GM18520 (cell line): ENCODE results near the gene DAO.
"Not testable (repeated sequence)": the region's sequence is repeated elsewhere in the genome, so short reads cannot be mapped to it uniquely, and the experiment has no call there.

Experiments
- ATAC-seq: cut with Tn5 transposase; IDR thresholded peaks from one replicate; pipeline ENCODE4 v1.9.1; 2021; ENCODE audit not compliant: unreplicated experiment

Gene DAO

DNA sequence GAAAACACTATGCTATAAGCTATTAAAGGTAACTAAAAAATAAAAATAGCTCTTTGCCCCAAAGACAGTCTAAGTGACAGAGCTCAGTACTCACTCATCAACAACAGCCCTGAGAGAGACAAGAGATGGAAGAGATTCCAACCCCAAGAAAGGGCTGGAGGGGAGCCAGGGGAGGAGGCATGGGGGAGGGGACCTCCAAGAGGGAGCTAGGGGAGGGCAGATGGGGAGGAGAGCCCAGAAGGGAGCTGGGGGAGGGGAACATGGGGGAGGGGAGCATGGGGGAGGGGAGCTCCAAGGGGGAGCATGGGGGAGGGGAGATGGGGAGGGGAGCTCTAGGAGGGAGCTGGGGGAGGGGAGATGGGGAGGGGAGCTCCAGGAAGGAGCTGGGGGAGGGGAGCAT, 30.2 kb upstream of the DAO start:
- no peak for ATAC-seq

DNA sequence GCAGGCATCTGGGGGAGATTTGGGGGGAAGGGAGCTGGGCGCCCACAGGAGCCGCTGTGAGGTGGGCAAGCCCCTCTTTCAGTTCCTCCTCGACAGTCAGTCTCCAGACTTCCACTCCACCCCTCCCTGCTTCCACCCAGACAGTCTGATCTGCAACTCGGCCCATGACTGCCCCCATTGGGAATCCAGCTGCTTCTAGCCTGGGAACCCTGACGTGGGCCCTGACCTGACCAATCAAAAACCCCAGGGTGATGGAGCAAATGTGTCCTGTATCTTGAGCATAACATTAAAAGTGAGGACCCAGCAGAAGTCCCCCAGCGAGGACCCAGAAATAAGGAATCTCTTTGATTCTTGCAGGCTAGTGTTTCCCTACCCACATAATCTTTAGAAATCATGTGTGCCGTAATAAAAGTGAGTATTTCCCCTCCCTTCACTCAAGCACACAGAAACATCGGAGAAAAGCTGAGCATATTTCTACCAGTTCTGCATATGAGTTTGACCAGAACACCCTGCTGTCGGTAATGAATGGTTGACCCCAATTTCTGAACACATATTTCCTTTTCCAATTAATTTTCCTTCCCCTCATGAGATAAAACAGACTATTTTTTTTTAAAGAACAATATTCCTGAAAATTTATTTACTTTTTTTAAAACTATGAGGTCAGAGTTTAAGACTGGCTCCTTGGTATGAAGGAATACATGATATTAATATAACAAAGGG, 28.9 kb upstream of the DAO start:
- ATAC-seq: no peak

DNA sequence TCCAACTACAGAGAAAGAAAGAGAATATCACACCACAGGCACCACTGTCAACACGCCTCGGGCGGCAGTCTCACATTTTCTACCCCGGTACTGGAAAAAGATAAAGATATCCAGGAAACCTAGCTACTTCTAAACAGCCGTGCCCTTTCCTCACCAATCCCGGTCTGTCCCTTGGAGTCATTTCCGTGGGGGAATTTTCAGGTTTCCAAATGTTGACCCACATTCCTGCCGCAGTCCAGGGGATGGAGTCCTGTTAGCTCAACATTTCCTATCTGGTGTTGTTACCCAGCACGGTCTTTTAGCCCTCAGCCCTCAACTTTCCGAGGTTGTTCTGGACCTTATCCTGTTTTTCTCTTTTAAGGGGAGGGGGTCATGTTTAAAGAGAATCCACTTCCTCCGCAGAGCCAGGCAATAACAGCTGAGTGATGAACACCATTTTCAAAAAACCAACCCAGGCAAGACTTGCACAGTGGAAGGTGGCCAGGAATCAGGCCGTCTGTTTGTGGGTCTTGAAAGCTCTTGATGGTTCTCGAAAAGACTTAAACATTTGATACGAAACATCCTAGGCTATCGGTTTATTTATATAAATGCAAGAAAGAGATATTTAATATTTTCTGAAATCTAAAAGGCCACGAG, 27.1 kb upstream of the DAO start:
- ATAC-seq: no peak

DNA sequence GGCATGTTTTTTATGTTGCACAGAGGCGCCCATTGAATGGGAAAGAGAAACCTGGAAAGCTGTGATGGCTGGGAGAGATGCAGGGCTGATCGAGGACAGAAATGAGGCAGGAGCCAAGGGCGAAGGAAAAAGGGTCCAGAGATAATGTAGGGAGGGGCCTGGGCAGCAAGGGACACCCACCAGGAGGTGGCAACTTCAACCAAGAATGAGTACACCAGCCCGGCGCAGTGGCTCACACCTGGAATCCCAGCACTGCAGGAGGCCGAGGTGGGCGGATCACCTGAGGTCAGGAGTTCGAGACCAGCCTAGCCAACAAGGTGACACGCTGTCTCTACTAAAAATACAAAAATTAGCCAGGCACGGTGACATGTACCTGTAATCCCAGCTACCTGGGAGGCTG, 26.5 kb upstream of the DAO start:
- ATAC-seq: no peak

DNA sequence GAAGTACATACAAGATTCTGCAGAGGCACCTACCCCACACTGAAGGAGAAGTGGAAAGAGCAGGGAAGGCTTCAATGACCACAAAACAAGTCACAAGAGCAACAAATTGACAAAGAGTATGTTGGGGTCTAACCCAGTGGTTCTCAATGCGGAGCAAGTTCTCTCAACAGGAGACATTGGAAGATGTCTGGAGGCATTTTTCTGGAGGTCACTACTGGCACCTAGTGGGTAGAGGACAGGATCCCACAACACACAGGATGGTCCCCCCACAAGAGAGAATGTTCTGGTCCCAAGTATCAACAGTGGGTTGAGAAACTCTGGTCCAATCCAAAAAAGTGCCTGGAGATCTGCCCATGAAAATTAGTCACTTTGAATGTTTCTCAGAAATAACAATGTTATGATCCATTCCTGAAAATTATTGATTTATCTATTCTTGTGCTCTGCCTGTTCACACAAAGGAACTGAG, 25.9 kb upstream of the DAO start:
- no peak for ATAC-seq

DNA sequence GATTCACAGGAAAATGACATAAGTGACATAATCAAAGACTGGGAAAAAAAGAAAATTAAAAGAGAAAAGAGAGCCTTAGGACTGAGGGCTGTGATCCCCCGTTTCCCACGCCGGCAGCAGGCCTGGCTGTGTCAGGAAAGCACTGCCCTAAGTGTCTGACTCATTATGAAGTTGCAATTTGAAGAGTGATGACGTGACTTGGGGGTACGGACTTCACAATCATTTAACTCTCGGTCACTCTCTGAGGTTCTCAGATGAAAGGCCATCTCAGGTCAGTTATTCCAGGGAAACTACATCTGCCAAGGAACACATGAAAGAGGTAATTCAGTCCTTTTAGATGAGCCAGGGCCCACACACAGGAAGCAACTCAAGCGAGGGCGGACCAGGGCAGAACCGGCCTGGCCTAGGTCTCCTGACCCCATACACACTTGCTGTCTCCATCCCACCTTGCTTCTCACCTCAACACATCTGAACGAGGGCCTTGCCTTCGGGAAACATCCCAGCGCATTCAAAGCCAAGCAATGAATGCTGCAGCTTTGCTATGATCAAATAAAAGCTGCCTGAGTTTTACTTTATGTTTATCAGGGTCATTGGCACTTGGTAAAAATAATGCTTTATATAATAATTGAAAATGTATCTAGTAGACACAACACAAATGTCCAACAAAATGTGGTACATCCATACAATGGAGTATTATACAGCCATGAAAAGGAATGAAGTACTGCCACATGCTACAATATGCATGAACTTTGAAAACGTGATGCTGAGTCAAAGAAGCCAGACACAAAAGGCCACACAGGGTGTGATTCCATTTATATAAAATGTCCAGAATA, 25.2 kb upstream of the DAO start:
- ATAC-seq: peak; percentile 23

DNA sequence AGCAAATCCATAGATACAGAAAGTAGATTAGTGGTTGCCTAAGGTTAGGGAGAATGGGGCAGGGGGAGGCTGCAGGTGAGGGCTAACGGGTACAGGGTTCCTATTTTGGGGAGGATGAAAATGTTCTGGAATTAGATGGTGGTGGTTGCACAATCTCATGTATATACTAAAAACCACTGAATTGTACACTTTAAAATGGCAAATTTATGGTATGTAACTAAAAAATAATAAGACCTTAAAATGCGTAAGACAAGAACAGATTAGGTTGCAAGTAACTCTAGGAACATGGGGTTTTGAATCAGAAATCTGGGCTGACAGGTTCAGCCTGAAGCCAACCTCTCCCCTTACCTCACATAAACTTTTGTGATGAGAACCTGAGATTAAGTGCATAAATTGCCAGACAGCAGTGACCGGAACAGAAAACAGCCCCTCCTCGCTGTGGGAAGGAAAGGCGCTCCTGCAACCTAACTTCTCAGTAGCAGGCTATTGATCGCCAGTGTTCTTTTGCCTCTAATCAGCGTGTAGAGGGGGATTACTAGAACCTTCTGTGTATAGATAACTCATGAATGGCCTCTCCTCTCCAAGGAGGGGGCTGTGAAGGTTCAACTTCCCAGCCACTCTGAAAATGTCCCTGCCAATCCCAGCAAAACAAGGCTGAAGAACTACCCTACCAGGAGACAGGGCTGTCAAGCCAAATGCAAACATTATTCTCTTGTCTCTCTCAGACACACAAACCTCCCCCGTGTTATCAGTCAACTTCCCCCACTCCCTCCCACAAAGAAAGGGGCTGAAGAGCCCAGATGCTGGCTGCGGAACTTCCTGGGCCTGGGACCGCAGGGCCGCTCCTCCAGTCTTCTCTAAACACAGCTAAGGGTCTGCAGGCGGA, 24.4 kb upstream of the DAO start:
- ATAC-seq: no peak

DNA sequence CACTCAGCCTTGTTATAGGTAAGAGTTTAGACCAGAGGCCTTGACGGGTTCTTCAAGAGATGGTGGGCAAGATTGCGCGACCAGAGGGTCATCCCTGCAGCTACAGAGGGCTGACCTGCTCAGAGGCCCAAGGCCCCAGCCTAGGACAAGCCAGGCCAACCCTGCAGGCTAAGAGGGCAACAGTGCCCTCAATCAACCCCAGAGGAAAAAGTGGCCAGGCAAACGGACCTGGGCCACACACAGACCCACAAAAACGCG, 23.8 kb upstream of the DAO start:
- no peak for ATAC-seq

DNA sequence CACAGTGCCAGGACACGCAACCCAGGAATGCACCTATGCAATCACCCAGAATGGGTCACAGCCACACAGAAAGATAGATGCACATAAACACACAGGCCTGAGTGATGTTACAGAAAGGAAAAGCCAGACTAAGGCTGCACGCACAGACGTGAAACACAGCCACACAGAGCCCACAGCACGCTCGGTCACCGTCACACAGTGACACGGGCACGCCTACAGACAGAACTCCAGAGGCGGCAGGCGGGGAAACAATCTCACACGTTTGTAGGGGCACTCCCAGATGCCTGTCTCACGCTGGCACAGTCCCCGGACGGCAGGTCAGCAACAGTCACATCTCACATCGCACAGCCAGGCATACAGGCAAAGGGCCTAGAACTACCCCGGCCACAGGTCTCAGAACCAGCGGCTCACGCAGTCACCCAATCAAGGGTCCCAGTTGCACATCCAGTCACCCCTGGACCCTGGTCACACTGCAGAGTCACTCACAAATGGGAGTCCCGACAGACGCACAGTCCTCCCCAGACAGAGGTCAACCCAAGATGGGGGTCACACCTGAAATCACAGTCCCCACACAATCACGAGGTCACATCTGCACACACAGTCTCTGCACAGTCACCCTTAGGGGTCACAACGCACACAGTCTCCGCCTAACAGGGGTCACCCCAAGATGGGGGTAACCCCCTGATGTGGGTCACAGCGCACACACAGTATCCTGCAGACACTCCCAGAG, 23.3 kb upstream of the DAO start:
- peak; percentile 10 for ATAC-seq

DNA sequence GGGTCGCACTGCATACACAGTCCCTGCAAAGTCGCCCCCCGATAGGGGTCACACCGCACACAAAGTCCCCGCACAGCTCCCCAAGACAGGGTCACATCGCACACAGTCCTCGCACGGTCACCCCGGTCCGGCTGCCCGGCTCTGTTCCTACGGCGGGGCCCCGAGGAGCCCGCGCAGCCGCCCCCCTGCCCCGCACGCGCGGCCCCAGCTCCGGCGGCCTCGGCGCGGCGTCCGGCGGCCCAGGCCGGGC, 22.8 kb upstream of the DAO start:
- ATAC-seq: peak; percentile 6

DNA sequence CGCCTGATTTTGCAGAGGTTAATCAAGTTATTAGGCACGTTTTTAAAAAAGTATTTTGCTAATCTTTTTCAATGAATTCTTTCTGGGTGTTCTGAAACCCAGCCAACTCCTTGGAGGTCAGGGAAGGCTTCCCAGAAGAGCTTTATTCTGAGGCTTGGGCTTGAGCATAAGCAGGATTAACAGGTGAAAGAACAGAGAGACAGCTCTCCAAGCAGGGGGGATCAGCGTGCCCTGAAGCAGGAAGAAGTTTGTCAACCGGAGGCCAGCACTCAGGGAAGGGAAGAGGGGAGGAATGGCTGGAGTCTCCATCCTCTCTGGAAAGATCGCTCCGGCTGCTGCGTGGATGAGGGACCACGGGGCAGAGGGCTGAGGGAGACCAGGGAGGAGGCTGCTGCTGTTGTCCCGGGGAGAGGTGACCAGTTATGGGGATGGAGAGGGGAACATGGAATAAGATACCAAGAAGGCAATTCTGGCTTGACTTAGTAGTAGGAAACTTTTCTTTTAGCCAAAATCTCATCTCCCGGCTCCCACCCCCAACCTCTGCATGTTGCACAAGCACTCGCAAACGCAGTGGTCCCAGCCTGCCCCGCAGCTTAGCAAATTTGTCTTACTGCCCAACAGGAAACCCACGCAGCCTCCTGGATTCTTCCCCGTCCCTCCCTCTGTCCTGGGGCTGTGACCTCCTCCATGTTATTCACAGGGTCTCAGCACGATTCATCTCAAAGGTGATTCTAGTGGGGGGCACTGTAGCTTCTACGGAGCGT, 21.4 kb upstream of the DAO start:
- ATAC-seq: no peak

DNA sequence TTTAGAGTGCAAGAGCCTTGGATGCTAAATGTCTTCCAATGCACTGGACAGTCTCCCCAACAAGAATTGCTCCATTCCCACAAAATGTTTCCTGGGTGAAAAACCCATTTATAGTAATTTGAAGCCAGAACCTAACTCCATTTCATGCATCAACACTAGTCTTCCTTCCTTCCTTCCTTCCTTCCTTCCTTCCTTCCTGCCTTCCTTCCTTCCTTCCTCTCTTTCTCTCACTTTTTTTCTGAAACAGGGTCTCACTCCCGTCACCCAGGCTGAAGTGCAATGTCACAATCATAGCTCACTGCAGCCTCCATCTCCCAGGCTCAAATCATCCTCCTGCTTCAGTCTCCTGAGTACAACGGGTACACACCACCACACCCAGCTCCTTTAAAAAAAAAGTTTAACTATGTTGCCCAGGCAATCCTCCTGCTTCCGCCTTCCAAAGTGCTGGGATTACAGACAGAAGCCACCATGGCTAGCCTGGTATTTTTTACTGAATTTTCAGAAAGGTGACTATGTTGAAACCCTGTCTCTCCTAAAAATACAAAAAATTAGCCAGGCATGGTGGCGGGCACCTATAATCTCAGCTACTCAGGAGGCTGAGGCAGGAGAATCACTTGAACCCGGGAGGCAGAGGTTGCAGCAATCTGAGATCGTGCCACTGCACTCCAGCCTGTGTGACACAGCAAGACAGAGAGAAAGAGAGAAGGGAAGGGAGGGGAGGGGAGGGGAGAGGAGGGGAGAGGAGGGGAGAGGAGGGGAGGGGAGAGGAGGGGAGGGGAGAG, 20.6 kb upstream of the DAO start:
- ATAC-seq: not testable (repeated sequence)

DNA sequence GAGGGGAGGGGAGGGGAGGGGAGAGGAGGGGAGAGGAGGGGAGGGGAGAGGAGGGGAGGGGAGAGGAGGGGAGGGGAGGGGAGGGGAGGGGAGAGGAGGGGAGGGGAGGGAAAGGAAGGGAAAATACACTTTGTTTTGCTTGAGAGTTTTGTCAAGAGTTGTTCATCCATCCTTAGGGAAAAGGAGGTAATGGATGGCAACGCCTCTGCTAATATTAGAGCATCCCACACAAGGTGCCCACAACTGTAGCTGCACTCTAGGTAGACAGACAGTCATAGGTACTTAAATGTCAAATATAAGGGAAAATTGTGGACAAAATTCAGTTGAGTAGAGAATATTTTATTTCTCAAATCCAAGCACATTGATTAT, 20.0 kb upstream of the DAO start:
- no peak for ATAC-seq

DNA sequence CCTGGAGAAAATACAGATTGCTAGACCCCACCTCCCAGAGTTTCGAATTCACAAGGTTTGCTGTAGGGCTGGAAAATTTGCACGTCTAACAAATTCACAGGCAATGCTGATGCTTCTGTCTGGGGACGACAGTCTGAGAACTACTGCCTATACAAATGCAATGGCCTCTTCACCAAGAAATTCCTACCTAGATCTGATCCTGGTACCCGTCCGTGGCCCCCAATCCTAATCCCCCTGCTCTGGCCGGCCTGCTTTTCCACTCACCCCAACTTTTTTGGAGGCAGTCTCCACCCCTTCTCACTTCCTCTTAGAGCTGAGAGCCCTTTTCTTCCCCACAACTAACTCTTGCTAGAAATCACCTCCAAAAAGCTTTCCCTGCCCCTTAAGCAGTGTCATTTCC, 19.4 kb upstream of the DAO start:
- no peak for ATAC-seq

DNA sequence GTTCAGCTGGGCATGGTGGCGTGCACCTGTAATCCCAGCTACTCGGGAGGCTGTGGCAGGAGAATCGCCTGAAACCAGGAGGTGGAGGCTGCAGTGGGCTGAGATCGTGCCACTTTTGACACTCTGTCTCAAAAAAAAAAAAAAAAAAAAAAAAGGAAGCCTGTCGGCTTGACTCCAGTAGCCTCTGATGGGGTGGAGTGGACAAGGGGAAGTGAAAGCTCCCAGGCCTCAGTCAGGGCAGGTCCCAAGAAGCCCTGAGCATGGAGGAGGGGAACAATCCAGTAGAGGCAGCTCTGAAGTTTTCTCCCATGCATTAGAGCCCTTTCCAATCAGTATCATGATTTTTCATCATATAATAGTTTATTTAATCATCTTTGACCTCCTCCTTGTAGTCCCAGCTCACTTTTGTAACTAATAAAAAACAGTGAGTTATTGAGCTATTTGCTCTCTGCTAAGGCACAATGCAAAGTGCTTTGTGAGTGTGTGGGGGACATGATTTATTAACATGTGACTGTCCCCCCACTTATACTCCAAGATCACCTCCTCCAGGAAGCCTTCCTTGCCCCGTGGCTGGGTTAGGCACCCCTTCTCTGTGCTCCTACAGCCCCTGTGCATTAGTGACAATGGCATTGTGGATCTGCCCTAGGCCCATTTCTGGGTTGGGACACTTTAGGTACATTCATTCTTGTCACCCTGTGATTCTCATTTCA, 17.9 kb upstream of the DAO start:
- no peak for ATAC-seq

DNA sequence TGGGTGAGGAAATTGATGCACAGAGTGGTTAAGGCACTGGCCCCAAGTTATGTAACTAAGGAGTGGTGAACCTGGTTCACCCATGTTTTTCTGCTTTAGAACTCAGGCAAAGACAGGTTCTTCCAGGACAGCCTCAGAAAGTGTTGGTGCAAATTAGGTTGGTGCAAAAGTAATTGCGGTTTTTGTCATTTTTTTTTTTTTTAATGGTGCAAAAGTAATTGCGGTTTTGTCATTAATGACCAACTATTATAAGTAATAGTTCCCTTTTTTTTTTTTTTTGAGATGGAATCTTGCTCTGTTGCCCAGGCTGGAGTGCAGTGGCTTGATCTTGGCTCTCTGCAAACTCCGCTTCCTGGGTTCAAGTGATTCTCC, 17.3 kb upstream of the DAO start:
- no peak for ATAC-seq

DNA sequence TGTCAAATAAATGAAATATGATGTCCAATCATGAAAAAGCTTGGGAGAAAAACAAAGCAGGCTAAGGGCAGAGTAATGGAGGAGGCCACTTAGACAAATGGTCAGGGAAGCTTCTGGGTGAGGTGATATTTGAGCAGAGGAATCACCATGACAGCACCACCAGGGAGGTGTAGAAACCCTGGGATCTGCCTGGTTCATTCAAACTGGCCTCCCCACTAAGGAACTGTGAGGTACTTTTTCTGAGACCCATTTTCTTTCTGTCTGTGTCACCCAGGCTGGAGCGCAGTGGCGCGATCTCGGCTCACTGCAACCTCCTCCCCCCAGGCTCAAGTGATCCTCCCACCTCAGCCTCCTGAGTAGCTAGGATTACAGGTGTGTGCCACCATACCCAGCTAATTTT, 14.7 kb upstream of the DAO start:
- ATAC-seq: no peak

DNA sequence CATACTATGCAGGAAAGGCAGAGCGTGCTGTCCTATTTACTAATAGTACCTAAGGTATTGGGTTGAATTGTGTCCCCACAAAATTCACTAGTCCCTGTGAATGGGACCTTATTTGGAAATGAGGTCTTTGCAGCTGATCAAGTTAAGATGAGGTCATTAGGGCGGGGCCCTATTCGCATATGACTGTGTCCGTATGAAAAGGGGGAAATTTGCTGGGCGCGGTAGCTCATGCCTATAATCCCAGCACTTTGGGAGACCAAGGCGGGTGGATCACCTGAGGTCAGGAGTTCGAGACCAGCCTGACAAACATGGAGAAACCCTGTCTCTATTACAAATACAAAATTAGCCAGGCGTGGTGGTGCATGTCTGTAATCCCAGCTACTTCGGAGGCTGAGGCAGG, 13.8 kb upstream of the DAO start:
- ATAC-seq: not testable (repeated sequence)

DNA sequence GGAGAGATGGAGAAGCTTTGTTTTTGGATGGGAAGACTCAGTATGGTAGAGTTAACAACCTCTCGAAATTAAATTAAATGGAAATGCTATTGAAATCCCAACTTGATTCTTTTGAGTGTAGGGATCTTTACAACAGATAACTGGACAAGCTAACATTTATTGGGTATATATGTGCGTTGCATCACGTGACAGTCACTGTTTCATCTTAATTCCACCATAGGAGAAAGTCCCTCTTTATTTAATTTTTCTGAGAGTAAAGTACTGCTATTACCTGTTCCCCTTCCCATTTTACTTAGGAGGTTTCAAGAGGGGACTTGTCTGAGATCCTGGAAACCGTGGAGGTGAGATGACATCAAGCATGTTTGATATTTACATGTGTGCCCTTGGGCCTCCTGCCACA, 11.1 kb upstream of the DAO start:
- no peak for ATAC-seq
